ENCODE data around the gene SFMBT2. TPM values are rescaled to one million over a fixed set of nuclear protein-coding genes. Genes with fewer than 3 reads are reported as not detected.

Gene SFMBT2
- total RNA-seq, 2 experiments from 2014 or later, result 31.9 to 32.3 TPM

DNA sequence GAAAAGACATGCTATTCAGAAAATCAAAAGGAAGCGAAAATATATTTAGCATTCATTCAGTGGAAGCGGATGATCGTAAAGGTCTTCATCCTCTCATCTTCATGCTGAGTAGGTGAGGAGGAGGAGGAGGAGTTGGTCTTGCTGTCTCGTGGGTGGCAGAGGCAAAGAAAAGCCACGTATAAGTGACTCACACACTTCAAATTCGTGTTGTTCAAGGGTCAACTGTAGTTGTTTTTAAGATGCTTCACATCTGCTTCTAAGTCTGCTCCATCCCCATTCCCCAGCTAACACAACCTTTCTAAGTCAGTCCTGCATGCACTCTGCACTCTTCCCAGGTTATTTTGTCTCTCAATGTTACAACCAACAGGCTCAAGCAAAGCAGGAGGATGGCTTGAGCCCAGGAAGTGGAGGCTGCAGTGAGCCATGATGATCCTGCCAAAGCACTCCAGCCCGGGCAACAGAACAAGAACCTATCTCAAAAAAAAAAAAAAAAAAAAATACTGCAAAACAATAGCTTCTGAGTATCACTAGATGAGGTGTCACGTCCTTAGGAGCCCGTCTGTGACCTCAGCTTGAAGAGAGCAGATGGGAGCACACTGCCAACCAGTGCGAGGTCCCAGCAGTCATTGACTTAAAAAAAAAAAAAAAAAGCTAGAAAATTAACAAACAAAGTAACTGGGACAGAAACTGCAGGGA, 70.5 kb downstream of the SFMBT2 start:
- peaks cover 58% of the 10 kb centered on the region for H3K36me3 Mint-ChIP-seq (ENCODE audit: low read depth)
- H3K9me3 Mint-ChIP-seq, result peaks cover 11% of the 10 kb centered on the region
- peak overlapping the region; percentile 21 for H3K27ac Mint-ChIP-seq
- CTCF ChIA-PET, result interaction anchor here (0.7 to 1.4 kb wide), 4 partner anchors 8 to 1122 kb away, joined by 3 to 7 read pairs (median 4); no protein-coding TSS in a partner anchor
- DNase-seq, result no peak
- H3K27me3 Mint-ChIP-seq, result no peaks in the 10 kb centered on the region
- no peak overlapping the region for H3K4me3 Mint-ChIP-seq
- H3K4me1 Mint-ChIP-seq, result peaks cover 19% of the 10 kb centered on the region
- POLR2A ChIA-PET, result no interaction called here

DNA sequence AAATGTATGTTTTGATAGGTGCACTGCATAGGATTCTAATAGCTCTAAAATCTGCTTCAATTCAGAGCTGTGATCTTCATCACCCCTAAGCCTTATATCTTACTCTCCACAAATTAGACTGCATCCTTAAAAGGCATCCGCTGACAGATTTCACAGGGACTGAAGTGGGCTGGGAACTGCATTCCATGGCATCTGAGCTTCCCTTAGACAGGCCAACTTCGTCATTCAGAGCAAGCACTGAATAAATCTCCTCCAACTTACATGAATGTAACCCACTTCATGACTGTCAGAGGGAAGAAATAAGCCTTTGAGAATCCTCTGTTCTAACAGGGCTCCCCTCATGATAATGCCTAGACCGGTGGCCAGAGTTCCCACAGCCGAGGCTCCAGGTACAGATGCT, 71.3 kb downstream of the SFMBT2 start:
- Mint-ChIP-seq H3K4me3 (no peak overlapping the region), H3K9me3 (peaks cover 11% of the 10 kb centered on the region), H3K27me3 (no peaks in the 10 kb centered on the region), H3K27ac (no peak overlapping the region), H3K36me3 (ENCODE audit: low read depth) (peaks cover 55% of the 10 kb centered on the region), H3K4me1 (peaks cover 19% of the 10 kb centered on the region)
- ChIA-PET POLR2A (no interaction called here), CTCF (interaction anchor here (0.9 to 1.4 kb wide), 3 partner anchors 9 to 20 kb away, joined by 3 to 7 read pairs (median 3); no protein-coding TSS in a partner anchor)
- no peak for DNase-seq

DNA sequence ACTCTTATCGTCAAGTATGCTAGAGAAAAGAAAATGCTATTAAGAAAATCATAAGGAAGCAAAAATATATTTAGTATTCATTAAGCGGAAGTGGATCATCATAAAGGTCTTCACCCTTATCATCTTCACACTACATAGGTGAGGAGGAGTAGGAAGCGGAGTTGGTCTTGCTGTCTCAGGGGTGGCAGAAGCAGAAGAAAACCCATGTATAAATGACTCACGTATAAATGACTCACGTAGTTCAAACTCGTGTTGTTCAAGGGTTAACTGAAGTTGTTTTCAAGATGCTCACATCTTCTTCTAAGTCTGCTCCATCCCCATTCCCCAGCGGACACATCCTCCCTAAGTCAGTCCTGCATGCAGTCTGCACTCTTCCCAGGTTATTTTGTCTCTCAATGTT, 72.4 kb downstream of the SFMBT2 start:
- Mint-ChIP-seq H3K36me3 (ENCODE audit: low read depth) (peaks cover 51% of the 10 kb centered on the region), H3K27me3 (no peaks in the 10 kb centered on the region), H3K27ac (no peak overlapping the region), H3K9me3 (peaks cover 7% of the 10 kb centered on the region), H3K4me3 (no peak overlapping the region), H3K4me1 (peaks cover 19% of the 10 kb centered on the region)
- DNase-seq, result no peak
- ChIA-PET CTCF (no interaction called here), POLR2A (no interaction called here)

DNA sequence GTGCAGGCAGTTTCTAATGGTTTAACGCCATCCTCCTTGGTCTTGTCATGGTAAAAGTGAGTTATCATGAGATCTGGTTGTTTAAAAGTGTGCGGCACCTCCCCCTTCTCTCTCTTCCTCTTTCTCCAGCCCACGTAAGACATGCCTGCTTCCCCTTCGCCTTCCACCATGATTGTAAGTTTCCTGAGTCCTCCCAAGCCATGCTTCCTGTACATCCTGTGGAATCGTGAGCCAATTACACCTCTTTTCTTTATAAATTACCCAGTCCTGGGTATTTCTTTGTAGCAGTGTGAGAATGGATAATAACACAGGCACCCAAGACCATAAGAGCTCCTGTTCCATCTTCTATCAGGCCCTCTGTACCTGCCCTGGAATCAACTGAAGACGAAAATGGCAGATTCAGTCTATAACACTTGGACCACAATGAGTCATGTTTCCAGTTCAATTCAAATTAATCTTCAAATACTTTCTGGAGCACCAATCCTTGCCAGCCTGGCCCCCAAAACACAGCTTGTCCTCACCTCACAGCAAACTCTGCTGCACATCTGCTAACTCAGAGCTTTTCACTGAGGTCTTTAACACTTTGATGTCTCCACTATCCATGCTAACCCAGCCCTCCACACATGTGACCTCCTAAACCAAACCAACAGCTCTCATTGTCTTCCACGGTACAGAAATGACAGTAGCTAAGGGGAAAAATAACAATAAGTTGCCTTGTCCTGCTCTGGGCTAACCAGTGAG, 73.2 kb downstream of the SFMBT2 start:
- Mint-ChIP-seq H3K27me3 (no peaks in the 10 kb centered on the region), H3K4me1 (peaks cover 19% of the 10 kb centered on the region), H3K9me3 (peaks cover 2% of the 10 kb centered on the region), H3K27ac (no peak overlapping the region), H3K4me3 (no peak overlapping the region), H3K36me3 (ENCODE audit: low read depth) (peaks cover 50% of the 10 kb centered on the region)
- POLR2A ChIA-PET, result no interaction called here
- CTCF ChIA-PET, result interaction anchor here (1.0 kb wide), 1 partner anchor 56 kb away, joined by 4 read pairs; no protein-coding TSS in a partner anchor
- DNase-seq, result no peak

DNA sequence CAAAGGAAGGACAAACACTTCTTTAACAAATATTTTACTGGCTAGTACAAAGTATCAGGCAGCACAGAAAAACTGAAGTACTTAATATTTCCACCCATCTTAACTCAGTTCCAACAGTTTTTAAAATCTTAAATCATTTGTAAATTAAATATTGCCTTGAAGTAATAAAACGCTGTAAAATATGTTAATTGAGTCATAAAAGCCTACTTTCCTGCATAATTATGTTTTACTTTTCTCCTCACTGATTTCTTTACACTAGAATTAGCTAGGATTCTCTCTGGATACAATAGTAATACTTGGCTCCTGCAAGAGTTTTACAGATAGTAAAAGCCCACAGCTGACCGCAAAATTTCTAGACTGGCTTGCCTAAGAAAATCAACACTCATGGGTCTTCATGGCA, 74.9 kb downstream of the SFMBT2 start:
- DNase-seq, result no peak
- no peak overlapping the region for H3K4me3 Mint-ChIP-seq
- ChIA-PET CTCF (no interaction called here), POLR2A (no interaction called here)
- H3K36me3 Mint-ChIP-seq (ENCODE audit: low read depth), result peaks cover 58% of the 10 kb centered on the region
- no peaks in the 10 kb centered on the region for H3K27me3 Mint-ChIP-seq
- H3K27ac Mint-ChIP-seq, result no peak overlapping the region
- H3K9me3 Mint-ChIP-seq, result peaks cover 2% of the 10 kb centered on the region
- peaks cover 19% of the 10 kb centered on the region for H3K4me1 Mint-ChIP-seq

DNA sequence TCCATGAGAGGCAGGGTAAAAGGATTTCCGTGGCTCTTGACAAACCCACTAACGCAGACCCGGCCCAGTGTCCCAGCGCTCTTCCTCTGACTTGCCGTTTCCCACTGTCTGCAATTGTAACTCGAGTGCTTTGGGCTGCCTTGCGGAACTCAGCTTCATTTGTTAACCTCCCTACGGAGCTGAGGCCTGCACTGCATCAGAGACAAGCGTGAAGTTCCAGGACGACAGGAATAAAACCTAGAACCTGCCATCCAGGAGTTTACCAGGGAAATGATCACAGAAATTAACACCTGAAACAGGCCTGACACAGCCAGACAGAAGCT, 76.2 kb downstream of the SFMBT2 start:
- no peak for DNase-seq
- no peak overlapping the region for H3K4me3 Mint-ChIP-seq
- no peaks in the 10 kb centered on the region for H3K27me3 Mint-ChIP-seq
- H3K4me1 Mint-ChIP-seq, result peaks cover 12% of the 10 kb centered on the region
- no peak overlapping the region for H3K27ac Mint-ChIP-seq
- CTCF ChIA-PET, result interaction anchor here (1.3 kb wide), 1 partner anchor 11 kb away, joined by 3 read pairs; no protein-coding TSS in a partner anchor
- POLR2A ChIA-PET, result no interaction called here
- H3K9me3 Mint-ChIP-seq, result peaks cover 9% of the 10 kb centered on the region
- H3K36me3 Mint-ChIP-seq (ENCODE audit: low read depth), result peaks cover 63% of the 10 kb centered on the region

DNA sequence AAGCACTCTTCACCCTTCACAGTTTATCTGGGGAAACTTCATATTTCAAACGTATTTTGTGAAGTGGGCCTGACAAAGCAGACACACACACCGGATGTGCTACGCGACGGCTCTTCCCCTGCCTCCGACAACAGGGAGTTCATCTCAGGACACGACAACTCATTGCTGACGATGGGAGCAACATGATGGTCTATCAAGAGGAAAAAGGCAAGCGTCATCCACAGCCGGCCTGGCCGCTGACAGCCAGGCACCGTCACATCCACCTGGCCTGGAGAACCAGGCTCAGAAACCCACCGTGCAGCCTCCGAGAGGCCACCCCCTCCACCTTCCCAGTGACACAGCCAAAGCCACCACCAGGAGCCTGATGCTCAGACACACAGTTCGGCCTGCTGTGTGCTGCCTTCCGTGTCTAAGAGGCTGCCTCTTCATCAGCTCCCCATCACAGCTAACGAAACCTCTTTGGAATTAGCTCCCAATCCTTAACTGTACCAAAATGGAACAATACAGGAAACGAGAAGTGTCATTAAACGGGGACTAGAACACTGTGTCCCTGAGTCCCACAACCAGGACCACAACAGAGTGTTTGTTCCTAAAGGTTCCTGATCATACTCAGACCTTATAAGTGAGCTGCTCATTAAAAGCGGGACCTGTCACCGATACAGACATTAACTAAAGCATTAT, 76.7 kb downstream of the SFMBT2 start:
- H3K4me3 Mint-ChIP-seq, result no peak overlapping the region
- H3K27ac Mint-ChIP-seq, result no peak overlapping the region
- H3K36me3 Mint-ChIP-seq (ENCODE audit: low read depth), result peaks cover 65% of the 10 kb centered on the region
- peaks cover 12% of the 10 kb centered on the region for H3K4me1 Mint-ChIP-seq
- DNase-seq, result no peak
- H3K27me3 Mint-ChIP-seq, result no peaks in the 10 kb centered on the region
- CTCF ChIA-PET, result interaction anchor here (1.3 kb wide), 1 partner anchor 10 kb away, joined by 3 read pairs; no protein-coding TSS in a partner anchor
- H3K9me3 Mint-ChIP-seq, result peaks cover 13% of the 10 kb centered on the region
- POLR2A ChIA-PET, result no interaction called here

DNA sequence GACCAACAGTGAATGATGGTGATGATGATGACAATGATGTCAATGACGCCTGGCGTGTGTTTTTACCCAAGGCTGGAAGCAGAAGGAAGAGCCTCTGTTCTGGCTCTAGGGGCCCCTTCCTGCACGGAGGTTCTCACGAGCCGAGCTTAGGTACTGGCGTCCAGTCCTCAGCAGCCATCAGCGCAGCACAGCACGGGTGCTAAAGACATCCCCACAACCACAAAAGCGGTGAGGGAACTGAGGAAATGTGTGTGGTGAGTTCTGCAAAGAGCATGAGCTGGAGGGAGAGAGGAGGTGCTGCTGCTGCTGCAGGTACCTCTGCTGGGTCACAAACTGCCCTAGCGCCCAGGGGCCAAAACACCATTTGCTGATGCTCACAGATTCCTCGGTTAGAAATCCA, 81.6 kb downstream of the SFMBT2 start:
- no peak overlapping the region for H3K27ac Mint-ChIP-seq
- H3K9me3 Mint-ChIP-seq, result peaks cover 42% of the 10 kb centered on the region
- peaks cover 74% of the 10 kb centered on the region for H3K36me3 Mint-ChIP-seq (ENCODE audit: low read depth)
- DNase-seq, result no peak
- H3K4me3 Mint-ChIP-seq, result no peak overlapping the region
- ChIA-PET CTCF (no interaction called here), POLR2A (no interaction called here)
- no peaks in the 10 kb centered on the region for H3K4me1 Mint-ChIP-seq
- no peaks in the 10 kb centered on the region for H3K27me3 Mint-ChIP-seq

DNA sequence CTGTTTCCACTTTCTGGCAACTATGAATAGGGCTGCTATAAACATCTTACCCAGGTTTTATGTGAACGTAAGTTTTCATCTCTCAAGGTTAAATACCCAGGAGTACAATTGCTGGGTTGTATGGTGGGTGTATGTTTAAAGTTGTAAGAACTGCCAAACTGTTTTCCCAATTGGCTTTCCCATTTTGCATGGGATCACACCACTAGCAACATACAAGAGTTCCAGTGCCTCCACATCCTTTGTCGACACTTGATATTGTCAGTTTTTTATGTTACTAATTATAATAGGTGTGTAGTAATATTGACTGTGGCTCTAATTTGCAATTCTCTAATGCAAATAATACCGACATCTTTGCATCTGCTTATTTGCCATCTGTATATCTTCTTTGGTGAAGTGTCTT, 82.9 kb downstream of the SFMBT2 start:
- Mint-ChIP-seq H3K27me3 (no peaks in the 10 kb centered on the region), H3K9me3 (peaks cover 42% of the 10 kb centered on the region), H3K36me3 (ENCODE audit: low read depth) (peaks cover 70% of the 10 kb centered on the region), H3K4me3 (no peak overlapping the region), H3K4me1 (no peaks in the 10 kb centered on the region), H3K27ac (no peak overlapping the region)
- ChIA-PET CTCF (no interaction called here), POLR2A (no interaction called here)
- no peak for DNase-seq

DNA sequence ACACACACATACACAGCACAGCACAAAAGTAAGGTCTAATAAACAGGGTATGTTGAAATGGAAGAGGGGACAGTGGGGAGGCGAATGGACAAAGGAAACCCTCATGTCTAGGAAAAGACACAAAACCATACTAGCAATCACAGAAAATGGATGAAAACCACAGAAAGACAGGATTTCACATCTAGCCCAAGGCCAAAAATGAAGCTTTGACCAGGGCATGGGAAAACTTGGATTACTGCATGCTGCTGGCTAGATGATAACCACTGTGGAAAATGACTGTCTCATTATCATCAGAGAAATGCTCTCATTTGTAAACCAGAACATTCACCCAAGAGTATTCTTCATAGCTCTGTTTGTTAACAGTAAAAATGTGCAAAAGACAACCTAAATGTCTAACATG, 88.2 kb downstream of the SFMBT2 start:
- DNase-seq, result no peak
- ChIA-PET CTCF (interaction anchor here (0.7 kb wide), 1 partner anchor 25 kb away, joined by 3 read pairs; no protein-coding TSS in a partner anchor), POLR2A (no interaction called here)
- Mint-ChIP-seq H3K9me3 (peaks cover 25% of the 10 kb centered on the region), H3K27ac (no peak overlapping the region), H3K4me3 (no peak overlapping the region), H3K4me1 (peaks cover 26% of the 10 kb centered on the region), H3K27me3 (no peaks in the 10 kb centered on the region), H3K36me3 (ENCODE audit: low read depth) (peaks cover 59% of the 10 kb centered on the region)

DNA sequence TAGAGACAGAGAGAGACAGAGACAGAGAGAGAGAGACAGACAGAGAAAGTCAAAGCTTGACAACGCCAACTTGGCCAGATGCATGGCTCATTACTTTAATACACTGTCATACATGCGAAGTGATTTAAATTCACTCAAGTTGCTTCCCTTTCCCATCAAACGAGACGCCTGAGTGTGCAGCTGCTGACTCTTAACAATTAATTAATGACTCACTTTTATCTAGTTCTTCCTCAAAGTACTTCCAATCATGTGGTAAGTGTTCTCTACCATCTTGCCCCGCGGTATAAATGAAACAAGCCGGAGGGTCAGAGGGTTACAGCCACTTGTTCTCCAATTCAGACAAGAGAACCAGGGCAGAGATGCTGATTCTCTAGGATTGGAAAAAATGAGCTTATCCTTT, 90.8 kb downstream of the SFMBT2 start:
- Mint-ChIP-seq H3K9me3 (peaks cover 14% of the 10 kb centered on the region), H3K27ac (no peak overlapping the region), H3K27me3 (no peaks in the 10 kb centered on the region), H3K36me3 (ENCODE audit: low read depth) (peaks cover 55% of the 10 kb centered on the region), H3K4me1 (peaks cover 36% of the 10 kb centered on the region), H3K4me3 (no peak overlapping the region)
- DNase-seq, result no peak
- ChIA-PET POLR2A (no interaction called here), CTCF (no interaction called here)

DNA sequence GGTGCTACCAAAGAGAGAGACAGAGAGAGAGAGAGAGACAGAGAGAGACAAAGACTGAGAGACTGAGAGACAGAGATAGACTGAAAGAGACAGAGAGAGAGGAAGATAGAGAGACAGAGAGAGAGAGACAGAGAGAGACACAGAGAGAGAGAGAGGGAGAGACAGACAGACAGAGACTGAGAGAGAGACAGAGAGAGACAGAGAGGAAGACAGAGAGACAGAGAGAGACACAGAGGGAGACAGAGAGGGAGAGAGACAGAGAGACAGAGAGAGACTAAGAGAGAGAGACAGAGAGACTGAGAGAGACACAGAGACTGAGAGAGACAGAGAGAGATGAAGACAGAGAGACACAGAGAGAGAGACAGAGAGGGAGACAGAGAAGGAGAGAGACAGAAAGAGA, 91.2 kb downstream of the SFMBT2 start:
- H3K27me3 Mint-ChIP-seq, result no peaks in the 10 kb centered on the region
- no peak for DNase-seq
- H3K9me3 Mint-ChIP-seq, result peaks cover 13% of the 10 kb centered on the region
- no peak overlapping the region for H3K4me3 Mint-ChIP-seq
- POLR2A ChIA-PET, result no interaction called here
- H3K27ac Mint-ChIP-seq, result peak overlapping the region; percentile 60
- CTCF ChIA-PET, result interaction anchor here (1.0 kb wide), 1 partner anchor 20 kb away, joined by 3 read pairs; no protein-coding TSS in a partner anchor
- H3K4me1 Mint-ChIP-seq, result peaks cover 40% of the 10 kb centered on the region
- peaks cover 55% of the 10 kb centered on the region for H3K36me3 Mint-ChIP-seq (ENCODE audit: low read depth)

DNA sequence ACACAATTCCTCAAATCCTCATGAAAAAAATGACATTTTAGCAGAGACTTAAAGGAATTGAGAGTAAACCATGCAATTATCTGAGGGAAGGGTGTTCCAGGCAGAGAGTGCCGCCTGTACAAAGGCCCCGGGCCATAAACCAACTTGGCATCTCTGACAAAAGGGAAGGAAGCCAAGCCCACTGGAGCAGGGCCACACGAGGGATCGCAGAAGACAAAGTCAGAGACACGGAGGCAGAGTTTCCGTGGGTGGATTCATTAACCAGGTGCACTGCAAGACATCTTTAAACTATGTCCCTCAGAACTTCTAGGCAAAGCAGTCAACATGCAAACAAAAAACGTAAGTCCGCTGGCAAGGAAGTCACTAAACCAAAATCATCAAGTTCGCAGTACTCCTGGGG, 92.0 kb downstream of the SFMBT2 start:
- ChIA-PET CTCF (interaction anchor here (1.0 kb wide), 1 partner anchor 20 kb away, joined by 3 read pairs; no protein-coding TSS in a partner anchor), POLR2A (no interaction called here)
- Mint-ChIP-seq H3K27ac (peak overlapping the region; percentile 2), H3K4me3 (no peak overlapping the region), H3K36me3 (ENCODE audit: low read depth) (peaks cover 48% of the 10 kb centered on the region), H3K9me3 (peaks cover 7% of the 10 kb centered on the region), H3K4me1 (peaks cover 47% of the 10 kb centered on the region), H3K27me3 (no peaks in the 10 kb centered on the region)
- no peak for DNase-seq

Data from activated CD4-positive, alpha-beta T cell treated with anti-CD3 and anti-CD28 coated beads, Interleukin-2, amount 10 ng/mL, durations not matched to agents 7 days and 5 days (primary cell).